ENCODE measurements around the gene POLD1.

- no peak for TF ChIP-seq CTCF (IDR thresholded peaks at IDR 0.05; ENCODE audit: insufficient read depth, low read length, poor library complexity, severe bottlenecking)
- TF ChIP-seq EZH2phosphoT487 (conservative IDR thresholded peaks at IDR 0.05; ENCODE audit: low read length) = no peak
These were observed 43.0 kb upstream of the POLD1 start for GRCh38 chr19:50341091-50341564.
